Measurements from ENCODE around the gene ITPR2.

Gene ITPR2

DNA sequence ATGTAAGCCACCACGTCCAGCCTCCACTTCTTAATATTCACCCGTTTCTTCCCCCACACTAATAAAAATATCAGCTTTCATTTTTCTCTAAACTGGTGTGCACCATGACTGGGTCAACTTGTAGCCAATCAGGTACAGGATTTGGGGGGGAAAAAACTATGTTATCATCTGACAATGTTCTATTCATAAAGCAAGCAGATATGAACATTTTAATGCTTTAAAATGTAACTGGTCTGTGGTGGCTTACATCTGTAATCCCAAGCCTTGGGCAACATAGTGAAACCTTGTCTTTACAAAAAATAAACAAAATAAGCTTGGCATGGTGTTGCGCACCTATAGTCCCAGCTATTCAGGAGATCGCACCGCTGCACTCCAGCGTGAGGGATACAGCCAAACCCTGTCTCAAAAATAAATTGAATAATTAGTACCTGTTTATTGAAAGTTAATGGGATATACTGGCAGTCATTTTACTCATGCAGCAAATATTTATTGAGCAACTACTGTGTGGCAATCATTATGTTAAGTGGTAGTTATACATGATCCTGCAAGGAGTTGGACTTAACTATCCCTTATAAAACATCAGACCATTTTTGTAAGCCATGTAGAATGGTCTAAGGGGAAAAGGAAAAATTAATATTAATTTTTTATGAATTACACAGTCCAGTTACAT is 15.3 kb upstream of the ITPR2 start:
- ChIA-PET CTCF (interaction anchor here (0.8 kb wide), 1 partner anchor 37 kb away, joined by 4 read pairs; no protein-coding TSS in a partner anchor), POLR2A (ENCODE audit: low non-redundant PET) (no interaction called here)
- H3K27ac ChIP-seq, result no peak overlapping the region
- DNase-seq (ENCODE audit: low spot score), result no peak
- TF ChIP-seq, protein P1, sequence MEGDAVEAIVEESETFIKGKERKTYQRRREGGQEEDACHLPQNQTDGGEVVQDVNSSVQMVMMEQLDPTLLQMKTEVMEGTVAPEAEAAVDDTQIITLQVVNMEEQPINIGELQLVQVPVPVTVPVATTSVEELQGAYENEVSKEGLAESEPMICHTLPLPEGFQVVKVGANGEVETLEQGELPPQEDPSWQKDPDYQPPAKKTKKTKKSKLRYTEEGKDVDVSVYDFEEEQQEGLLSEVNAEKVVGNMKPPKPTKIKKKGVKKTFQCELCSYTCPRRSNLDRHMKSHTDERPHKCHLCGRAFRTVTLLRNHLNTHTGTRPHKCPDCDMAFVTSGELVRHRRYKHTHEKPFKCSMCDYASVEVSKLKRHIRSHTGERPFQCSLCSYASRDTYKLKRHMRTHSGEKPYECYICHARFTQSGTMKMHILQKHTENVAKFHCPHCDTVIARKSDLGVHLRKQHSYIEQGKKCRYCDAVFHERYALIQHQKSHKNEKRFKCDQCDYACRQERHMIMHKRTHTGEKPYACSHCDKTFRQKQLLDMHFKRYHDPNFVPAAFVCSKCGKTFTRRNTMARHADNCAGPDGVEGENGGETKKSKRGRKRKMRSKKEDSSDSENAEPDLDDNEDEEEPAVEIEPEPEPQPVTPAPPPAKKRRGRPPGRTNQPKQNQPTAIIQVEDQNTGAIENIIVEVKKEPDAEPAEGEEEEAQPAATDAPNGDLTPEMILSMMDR (conservative IDR thresholded peaks at IDR 0.05; ENCODE audit: low read depth), result no peak

DNA sequence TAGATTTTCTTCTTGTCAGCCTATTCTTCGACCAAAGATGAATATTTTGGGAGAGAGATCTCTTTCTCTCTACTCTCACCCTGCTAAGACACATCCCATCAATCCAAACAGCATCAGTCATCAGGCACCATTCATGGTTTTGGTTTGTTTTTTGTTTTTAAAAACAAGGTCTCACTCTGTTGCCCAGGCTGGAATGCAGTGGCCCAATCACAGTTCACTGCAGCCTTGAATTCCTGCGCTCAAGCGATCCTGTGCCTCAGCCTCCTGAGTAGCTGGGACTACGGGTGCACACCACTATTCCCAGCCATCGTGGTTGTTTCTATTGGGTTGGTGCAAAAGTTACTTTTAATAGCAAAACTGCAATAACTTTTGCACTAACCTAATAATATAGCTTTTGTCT is 14.4 kb upstream of the ITPR2 start:
- POLR2A ChIA-PET (ENCODE audit: low non-redundant PET), result no interaction called here
- CTCF ChIA-PET, result no interaction called here
- TF ChIP-seq, protein P1 (conservative IDR thresholded peaks at IDR 0.05; ENCODE audit: low read depth), result no peak
- DNase-seq (ENCODE audit: low spot score), result no peak
- no peak overlapping the region for H3K27ac ChIP-seq

DNA sequence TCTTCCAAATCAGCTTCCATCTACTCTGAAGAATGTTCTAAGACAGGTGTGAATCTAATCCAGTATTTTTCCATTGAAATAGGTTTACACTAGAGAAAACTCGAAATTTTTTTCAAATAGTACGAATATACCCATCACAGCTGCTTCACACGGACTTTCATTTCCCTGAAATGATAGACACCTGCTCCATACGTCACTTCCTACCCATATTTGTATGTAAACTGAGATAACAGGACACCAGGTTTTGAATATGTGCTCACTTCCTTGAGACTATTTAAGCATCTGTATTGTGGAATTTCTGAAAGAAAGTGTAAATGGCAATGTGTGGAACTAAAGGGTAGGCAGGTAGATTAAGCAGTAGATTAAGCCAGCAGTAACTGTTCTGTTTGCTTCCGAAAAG is 13.4 kb upstream of the ITPR2 start:
- DNase-seq (ENCODE audit: low spot score), result no peak
- POLR2A ChIA-PET (ENCODE audit: low non-redundant PET), result no interaction called here
- H3K27ac ChIP-seq, result no peak overlapping the region
- CTCF ChIA-PET, result interaction anchor here (1.6 kb wide), 1 partner anchor 13 kb away, joined by 7 read pairs; the partner anchor contains the start of gene ITPR2
- TF ChIP-seq, protein P1 (conservative IDR thresholded peaks at IDR 0.05; ENCODE audit: low read depth), result no peak

DNA sequence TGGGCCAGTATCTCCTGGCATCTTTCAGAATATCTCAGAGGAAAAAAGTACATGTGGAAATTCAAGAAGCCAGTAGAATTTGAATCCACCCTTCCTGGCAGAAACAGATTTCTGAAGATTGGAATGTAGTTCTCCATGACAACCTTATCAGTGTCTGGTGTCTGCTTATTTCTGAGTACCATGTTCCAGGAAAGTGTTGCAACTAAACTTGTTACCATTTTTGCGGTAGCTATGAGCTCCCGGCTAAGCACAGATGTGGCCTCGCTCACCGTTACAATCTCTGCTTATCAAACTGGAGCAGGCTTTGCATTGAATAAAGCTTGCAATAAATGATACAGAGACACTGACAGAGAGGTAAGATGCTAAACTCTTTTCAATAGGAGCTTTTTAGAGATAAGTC is 13.0 kb upstream of the ITPR2 start:
- no peak for DNase-seq (ENCODE audit: low spot score)
- H3K27ac ChIP-seq, result no peak overlapping the region
- CTCF ChIA-PET, result interaction anchor here (1.6 kb wide), 1 partner anchor 12 kb away, joined by 7 read pairs; the partner anchor contains the start of gene ITPR2
- TF ChIP-seq, protein P1 (conservative IDR thresholded peaks at IDR 0.05; ENCODE audit: low read depth), result no peak
- POLR2A ChIA-PET (ENCODE audit: low non-redundant PET), result no interaction called here

DNA sequence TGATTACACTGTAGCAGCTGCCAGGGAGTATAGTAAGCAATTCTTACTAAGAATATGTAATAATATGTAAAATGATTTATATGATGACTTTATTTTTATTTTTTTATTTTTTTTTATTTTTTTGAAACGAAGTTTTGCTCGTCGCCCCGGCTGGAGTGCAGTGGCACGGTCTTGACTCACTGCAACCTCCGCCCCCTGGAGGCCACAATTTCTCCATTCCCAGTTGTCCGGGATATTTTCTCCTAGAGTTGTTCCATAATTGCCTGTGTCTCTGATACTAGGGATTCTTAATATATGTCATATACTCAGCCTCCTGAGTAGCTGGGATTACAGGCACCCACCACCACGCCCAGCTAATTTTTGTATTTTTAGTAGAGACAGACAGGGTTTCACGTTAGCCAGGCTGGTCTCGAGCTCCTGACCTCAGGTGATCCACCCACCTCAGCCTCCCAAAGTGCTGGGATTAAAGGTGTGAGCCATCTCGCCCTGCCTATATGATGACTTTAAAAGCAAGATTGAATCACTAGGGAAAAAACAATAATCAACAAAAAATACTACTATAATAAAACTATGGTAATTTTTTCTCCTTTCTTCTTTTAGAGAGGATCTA is 12.2 kb upstream of the ITPR2 start:
- CTCF ChIA-PET, result interaction anchor here (0.6 to 1.6 kb wide), 3 partner anchors 12 to 748 kb away, joined by 4 to 7 read pairs (median 4); partner anchors contain the start of gene ITPR2
- DNase-seq (ENCODE audit: low spot score), result no peak
- POLR2A ChIA-PET (ENCODE audit: low non-redundant PET), result no interaction called here
- TF ChIP-seq, protein P1 (conservative IDR thresholded peaks at IDR 0.05; ENCODE audit: low read depth), result no peak
- H3K27ac ChIP-seq, result no peak overlapping the region

DNA sequence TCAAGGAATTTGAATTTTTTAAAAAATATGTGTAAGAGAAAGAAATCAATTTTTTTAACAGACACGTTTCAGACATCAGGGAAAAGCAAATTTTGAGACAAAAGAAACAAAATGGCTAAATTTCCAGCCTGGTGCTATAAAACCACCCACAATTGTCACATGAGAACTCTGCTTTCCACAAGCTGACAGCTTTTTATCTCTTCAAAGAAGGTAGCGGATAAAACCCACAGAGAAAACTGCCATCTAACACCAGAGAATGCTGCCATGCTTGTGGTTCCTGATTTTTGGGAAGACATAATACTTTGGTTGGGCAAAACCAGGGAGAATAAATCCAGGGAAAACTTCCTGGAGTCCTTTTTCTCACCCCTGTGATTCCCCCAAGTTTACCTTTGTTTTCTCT is 10.3 kb upstream of the ITPR2 start:
- DNase-seq (ENCODE audit: low spot score), result no peak
- ChIA-PET CTCF (no interaction called here), POLR2A (ENCODE audit: low non-redundant PET) (no interaction called here)
- no peak overlapping the region for H3K27ac ChIP-seq
- TF ChIP-seq, protein P1 (conservative IDR thresholded peaks at IDR 0.05; ENCODE audit: low read depth), result no peak

Data from RWPE1 (cell line).